ENCODE measurements around the gene PRKCD.

PRKCD gene

GRCh38 chr3:53185761-53186465, 24.9 kb downstream of the PRKCD start:
- TF ChIP-seq CTCF (IDR thresholded peaks at IDR 0.05; ENCODE audit: insufficient read depth, low read depth, low read length, missing control alignments) = no peak
- no peak for DNase-seq (ENCODE audit: low read depth)
- H3K4me3 ChIP-seq (ENCODE audit: low read length) = no peak overlapping the region

GRCh38 chr3:53186726-53187125, 25.7 kb downstream of the PRKCD start:
- no peak for DNase-seq (ENCODE audit: low read depth)
- H3K4me3 ChIP-seq (ENCODE audit: low read length) = no peak overlapping the region
- no peak for TF ChIP-seq CTCF (IDR thresholded peaks at IDR 0.05; ENCODE audit: insufficient read depth, low read depth, low read length, missing control alignments)

GRCh38 chr3:53187430-53187829, 26.4 kb downstream of the PRKCD start:
- no peak for TF ChIP-seq CTCF (IDR thresholded peaks at IDR 0.05; ENCODE audit: insufficient read depth, low read depth, low read length, missing control alignments)
- DNase-seq (ENCODE audit: low read depth) = no peak
- H3K4me3 ChIP-seq (ENCODE audit: low read length) = no peak overlapping the region

GRCh38 chr3:53188136-53188685, 27.2 kb downstream of the PRKCD start:
- no peak for TF ChIP-seq CTCF (IDR thresholded peaks at IDR 0.05; ENCODE audit: insufficient read depth, low read depth, low read length, missing control alignments)
- DNase-seq (ENCODE audit: low read depth) = no peak
- H3K4me3 ChIP-seq (ENCODE audit: low read length) = no peak overlapping the region

- no peak for TF ChIP-seq CTCF (IDR thresholded peaks at IDR 0.05; ENCODE audit: insufficient read depth, low read depth, low read length, missing control alignments)
- DNase-seq (ENCODE audit: low read depth) = no peak
- no peak overlapping the region for H3K4me3 ChIP-seq (ENCODE audit: low read length)
Measured at GRCh38 chr3:53188720-53189119, 27.7 kb downstream of the PRKCD start.

GRCh38 chr3:53189276-53189675, 28.3 kb downstream of the PRKCD start:
- TF ChIP-seq CTCF (IDR thresholded peaks at IDR 0.05; ENCODE audit: insufficient read depth, low read depth, low read length, missing control alignments) = no peak
- no peak for DNase-seq (ENCODE audit: low read depth)
- no peak overlapping the region for H3K4me3 ChIP-seq (ENCODE audit: low read length)

GRCh38 chr3:53190659-53191058, 29.6 kb downstream of the PRKCD start:
- H3K4me3 ChIP-seq (ENCODE audit: low read length) = no peak overlapping the region
- no peak for TF ChIP-seq CTCF (IDR thresholded peaks at IDR 0.05; ENCODE audit: insufficient read depth, low read depth, low read length, missing control alignments)
- no peak for DNase-seq (ENCODE audit: low read depth)

All from epithelial cell of esophagus (primary cell).